ENCODE data around the gene SEPTIN6.

Gene SEPTIN6

GRCh38 chrX:119693040-119693995 lies at the start of gene SEPTIN6:
Gene SEPTIN6, minus strand, starts transcription at chrX:119693168. Its CDS starts 63 bp downstream, at chrX:119693105.
- DNase-seq: peak; percentile 36

DNA sequence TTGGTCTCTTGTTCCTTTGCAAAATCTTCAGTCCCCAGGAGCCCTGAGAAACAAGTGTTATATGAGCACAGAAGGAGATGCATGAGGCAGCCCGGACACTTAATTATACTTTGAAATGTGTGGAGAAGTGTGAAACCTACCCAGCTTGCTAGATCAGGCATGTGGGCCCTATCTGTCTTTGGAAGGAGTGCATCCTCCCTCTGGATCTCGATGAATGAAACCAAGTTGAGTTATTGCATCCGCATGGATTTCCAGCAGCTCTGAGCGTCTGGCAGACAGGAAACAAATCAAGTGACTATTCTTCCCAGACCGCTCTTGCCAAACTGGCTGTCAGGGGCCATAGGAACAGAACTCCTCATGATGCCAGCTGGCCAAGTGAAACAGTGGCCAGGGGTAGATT lies 45.8 kb upstream of the SEPTIN6 start:
- DNase-seq: no peak

DNA sequence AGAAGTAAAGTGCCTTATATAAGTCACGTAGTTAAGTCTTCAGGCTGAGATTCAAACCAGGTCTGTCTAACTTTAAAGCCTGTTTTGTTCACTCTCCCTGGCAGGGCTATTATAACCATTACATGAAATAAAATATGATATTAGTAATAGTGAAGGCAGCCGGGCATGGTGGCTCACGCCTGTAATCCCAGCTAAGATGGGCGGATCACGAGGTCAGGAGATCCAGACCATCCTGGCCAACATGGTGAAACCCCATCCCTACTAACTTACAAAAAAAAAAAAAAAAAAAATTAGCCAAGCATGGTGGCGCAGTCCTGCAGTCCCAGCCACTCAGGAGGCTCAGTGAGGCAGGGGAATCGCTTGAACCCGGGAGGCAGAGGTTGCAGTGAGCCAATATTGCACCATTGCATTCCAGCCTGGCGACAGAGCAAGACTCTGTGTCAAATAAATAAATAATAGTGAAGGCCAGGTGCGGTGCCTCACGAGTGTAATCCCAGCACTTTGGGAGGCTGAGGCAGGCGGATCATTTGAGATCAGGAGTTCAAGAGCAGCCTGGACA lies 43.3 kb upstream of the SEPTIN6 start:
- no peak for DNase-seq

DNA sequence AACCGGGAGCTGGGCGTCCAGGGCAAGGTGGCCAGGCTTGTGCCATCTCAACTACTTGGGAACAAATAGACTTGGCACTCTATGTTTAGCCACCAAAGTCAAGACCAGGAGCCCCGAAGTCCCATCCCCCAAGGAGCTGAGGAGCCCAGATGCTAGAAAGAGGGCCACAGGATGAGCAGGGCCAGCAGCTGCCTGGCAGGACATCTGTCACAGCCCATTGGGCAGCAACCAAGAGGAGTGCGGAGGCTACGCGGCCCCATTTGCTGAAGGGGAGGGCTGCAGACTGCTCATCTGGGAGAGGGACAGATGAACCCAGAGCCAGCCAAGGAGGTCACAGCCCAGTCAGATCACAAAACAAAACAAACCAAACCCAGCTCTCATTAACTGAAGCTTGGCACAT lies 42.5 kb upstream of the SEPTIN6 start:
- DNase-seq: no peak

- peak; percentile 61 for DNase-seq
Observed at GRCh38 chrX:119734897-119735339, 42.0 kb upstream of the SEPTIN6 start.

GRCh38 chrX:119729408-119730201 lies 36.6 kb upstream of the SEPTIN6 start:
- DNase-seq: peak; percentile 28

- DNase-seq: no peak
Observed at GRCh38 chrX:119728487-119728886, 35.5 kb upstream of the SEPTIN6 start.

DNA sequence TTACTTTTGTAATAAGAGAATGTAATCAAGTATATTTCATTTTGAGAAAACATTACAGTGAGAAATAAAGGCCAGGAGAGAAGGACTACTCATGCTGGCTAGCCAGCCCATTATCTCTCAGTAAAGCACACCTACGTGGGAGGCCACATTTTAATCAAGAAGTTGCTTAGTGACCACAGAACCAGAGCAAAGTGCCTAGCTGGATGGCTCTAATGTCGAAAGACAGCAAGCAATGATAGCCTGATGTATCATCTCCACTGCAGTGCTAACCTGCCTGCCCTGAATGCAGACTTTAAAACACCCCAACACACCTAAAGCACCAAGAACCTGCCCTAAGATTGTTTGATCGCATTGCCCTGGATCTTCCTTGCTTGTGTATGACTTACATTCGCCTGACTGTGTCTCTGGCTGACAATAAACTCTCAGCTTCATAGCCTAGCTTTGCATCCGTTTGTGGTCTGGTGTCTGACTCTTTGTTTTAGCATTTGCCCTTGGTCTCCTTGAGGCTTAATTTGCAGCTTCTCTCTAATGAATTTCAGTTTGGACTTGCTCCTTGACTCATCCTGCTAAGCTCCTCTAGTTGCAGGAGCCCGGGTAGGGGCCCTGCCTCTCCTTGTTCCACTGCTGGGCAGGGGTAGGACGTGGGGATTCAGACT lies 34.1 kb upstream of the SEPTIN6 start:
- DNase-seq: no peak

GRCh38 chrX:119721926-119722325 lies 29.0 kb upstream of the SEPTIN6 start:
- DNase-seq: no peak

- DNase-seq: no peak
Observed at GRCh38 chrX:119721487-119721886, 28.5 kb upstream of the SEPTIN6 start.

DNA sequence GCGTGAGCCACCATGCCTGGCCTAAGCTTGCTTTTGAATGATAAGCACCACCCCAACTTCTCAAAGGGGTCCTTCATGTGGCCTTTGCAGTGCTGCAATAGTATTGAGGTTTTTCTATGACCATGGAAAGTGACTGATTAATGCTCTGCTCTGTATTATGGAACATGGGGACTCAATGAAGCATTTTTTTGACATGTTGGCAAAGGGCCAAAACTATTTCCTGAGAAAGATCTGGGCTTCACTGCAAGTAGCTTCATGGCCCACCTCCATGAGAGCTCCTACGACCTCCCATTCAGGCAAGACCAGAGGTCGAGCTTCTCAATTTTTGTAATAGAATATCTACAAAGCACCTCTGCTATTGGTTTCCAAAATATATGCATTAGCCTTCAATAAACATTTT lies 16.7 kb upstream of the SEPTIN6 start:
- DNase-seq: no peak

DNA sequence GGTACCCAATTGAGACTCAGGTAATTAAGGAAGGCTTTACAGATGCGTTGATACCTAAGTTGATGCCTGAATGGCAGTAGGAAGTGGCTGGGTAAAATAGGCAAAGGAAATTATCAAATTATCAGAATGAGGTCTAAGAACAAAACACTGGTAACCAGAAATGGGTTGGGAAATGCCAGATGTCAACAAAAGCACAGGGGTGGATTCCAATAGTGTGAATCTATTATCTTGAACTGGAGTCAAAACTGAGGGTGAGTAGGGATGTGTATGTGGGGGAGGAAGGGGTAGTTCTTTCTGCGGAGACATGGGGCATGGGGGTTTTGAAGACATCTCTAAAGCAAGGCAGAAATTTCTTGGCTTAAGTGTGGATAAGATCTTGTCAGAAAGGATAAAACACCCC lies 16.0 kb upstream of the SEPTIN6 start:
- no peak for DNase-seq

DNA sequence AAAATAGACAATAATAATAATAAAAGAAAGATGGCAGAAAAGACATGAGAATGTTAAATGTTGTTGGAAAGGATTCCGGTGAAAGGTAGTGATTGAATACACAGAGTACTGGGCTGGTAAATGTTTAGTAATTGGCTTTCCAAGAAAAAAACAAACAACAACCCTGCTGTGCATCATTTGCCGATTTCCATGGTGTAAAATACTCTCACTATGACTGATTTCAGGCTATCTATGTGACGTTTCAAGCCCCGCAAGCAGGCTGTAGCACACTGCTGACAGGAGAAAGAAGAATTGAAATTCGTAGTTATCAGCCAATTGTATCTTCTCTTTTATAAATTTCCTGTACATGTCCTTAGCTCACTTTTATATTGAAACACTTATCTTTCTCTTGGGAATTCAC lies 13.6 kb upstream of the SEPTIN6 start:
- DNase-seq: no peak

- DNase-seq: peak; percentile 25
Observed at GRCh38 chrX:119698845-119699244, 5.9 kb upstream of the SEPTIN6 start.

GRCh38 chrX:119696251-119696890 lies 3.4 kb upstream of the SEPTIN6 start:
- no peak for DNase-seq

- DNase-seq: no peak
Observed at GRCh38 chrX:119695535-119696050, 2.6 kb upstream of the SEPTIN6 start.

DNA sequence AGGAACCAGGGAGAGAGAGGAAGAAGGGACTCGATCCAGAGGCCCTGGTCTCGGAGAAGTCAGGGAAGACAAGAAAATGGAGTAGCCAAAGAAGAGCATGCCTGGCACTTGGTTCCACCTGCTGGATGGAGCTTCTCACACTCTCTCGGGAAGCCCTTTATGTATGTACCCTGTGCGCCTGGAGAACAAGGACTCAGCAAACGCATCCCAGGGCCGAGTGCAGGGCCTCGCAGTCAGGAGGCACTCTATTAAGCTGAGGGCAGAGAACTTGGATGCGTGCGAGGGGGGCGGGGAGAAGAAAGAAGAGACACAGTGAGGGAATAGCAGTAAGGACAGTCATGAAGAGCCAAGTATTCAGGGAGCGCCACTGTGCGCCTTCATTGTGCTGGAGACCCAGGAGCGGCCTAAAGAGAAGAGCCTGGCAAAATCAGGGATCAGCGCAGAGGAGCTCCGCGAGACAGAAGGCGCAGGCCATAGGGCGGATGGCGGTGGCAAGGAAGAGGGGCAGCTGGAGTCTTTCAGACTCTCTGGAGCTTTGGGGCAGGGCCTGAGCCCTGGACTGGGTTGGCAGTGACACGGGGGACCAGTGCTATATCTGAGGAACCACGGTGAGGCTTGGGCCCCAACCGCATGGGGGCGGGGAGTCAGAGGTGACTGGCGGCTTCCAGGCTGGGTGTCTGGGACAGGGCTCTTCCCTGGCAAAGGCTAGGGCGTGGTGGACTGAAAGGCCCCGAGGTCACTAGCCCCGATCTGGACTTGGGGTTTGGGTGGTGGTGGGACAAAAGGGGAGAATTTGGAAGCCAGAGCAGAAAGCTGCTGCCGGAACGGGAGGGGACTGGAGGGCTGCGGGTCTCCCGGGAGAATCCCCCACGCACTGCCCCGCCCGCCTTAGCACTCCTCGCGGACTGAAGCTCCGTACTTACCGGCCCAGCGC lies 1.9 kb upstream of the SEPTIN6 start:
- no peak for DNase-seq

DNA sequence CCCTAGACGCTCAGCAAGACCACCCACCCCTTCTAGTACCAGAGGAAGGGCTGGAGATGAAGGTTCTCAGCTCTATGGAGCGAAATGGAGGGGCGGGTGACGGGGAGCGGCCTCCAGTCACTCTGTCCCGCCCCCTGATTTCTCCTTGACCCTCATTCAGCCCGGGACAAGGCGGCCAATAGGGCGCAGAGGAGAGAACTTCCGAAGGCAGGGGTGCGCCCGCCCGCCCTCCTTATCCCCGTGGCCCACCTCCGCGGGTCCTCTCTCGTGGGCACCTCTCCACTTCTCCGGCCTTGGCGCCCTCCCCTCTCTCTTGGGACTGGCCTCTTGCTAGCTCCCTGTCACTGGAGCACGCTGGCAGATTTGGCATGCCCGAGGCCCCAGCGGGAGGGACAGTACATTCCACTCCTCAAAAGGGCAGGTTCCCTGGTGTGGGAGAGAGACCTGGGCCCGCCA lies 1.1 kb upstream of the SEPTIN6 start:
- no peak for DNase-seq

DNA sequence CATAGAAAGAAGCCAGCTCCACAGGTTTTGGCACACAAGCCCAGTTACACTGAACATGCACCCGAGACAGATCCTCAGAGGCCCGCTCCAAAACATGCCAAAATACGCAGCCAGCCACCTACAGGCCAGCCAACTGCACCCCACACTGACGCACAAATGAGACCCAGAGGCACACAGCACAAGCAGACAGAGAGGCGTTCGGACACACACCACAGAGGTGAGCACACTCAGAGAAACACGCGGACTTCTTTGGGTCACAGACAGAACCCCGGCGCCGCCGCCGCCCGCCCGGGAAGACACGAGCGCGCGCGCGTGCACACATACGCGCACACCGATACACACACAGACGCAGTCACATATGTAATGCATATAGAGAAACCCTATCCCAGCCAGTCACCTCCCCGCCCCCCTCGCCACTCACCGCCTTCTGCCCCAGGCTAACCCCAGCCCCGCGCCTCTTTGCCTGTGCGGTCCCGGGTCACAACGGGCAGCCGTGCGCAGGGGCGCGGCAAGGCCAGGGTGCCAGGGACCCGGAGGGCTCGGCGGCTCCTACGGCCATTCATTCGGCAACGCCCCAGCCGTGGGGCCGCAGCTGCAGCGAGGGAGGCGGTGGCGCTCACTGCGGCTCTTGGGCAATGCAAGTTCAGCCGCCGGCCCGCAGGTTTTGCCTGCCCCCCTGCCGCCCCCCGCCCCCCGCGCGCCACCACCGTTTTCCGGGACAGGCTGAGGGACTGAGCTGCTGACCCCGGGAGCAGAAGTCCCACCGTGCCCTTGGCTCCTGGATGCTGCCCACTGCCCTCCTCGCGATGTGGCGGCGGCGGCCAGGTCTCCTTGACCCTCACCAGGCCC lies 553 bp downstream of the SEPTIN6 start:
- no peak for DNase-seq

All from midbrain (tissue), 1 donor.